NB4 (cell line): ENCODE measurements around the gene TOM1L2.
A peak's percentile ranks its signal among the peaks of the same experiment; 100 is the strongest.

Experiments
- DNase-seq: peaks from one replicate; pipeline ENCODE4 v3.0.0; 2010; ENCODE audit warnings: low read depth
- H3K4me3 ChIP-seq: one replicate; pipeline ENCODE4 v1.5.1; 2011; ENCODE audit warnings: mild to moderate bottlenecking, low read depth, low read length, moderate library complexity
- MYC ChIP-seq: IDR thresholded peaks from 2 replicates; pipeline ENCODE4 v1.6.1; 2011; ENCODE audit warnings: low read depth, low read length
- POLR2A ChIP-seq: IDR thresholded peaks from 2 replicates; pipeline ENCODE4 v1.6.1; 2011; ENCODE audit warnings: mild to moderate bottlenecking; ENCODE audit not compliant: insufficient read length; ENCODE audit errors: extremely low read depth
- TF ChIP-seq, protein P1 (sequence below): IDR thresholded peaks from one replicate; pipeline ENCODE4 v1.5.1; 2012; ENCODE audit warnings: low read depth, low read length
- TF ChIP-seq, protein P2 (sequence below): IDR thresholded peaks from 2 replicates; pipeline ENCODE4 v1.6.1; 2011; ENCODE audit warnings: low read depth, low read length

The TOM1L2 gene

DNA sequence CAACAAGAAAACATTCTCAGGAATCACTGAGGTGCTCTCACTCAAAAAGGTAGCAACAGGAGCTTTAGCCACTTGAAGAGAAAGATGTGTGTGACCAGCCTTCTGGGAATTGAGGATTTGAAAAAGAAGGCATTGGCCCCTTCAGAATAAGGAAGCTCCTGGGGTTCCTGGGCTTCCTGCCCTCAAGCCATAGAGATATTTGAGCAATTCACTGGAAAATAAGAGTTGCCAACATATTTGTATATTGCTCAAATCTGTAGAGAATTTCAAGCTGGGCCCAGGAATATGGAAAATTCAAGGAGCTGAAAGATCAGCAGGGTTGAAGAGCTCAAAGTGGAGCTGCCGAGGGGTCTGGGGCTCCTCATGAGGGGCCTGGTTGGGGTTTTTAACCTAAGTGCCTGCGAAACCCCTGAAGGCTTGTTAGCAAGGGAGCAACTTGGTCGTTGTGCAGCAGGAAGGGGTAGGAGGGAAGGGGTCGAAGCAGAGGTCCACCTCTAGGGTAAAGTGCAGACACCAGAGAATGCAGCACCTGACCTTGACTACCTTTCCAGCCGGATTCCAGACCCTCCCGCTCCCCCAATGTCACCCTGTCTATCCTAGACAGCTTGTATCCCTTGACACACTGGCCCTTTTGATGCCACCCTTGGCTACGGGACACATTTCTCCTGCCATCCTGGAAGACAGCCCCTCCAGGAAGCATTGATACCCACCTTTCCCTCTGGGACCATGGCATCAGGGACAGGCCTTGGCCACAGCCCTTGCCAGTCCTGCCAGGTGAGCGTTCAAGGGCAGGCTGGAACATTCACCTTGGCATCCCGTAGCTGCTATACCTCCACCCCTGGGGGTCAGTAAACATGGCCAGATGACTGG, 67.8 kb downstream of the TOM1L2 start:
- no peak for TF ChIP-seq MYC
- no peak for TF ChIP-seq POLR2A
- TF ChIP-seq, protein P1, sequence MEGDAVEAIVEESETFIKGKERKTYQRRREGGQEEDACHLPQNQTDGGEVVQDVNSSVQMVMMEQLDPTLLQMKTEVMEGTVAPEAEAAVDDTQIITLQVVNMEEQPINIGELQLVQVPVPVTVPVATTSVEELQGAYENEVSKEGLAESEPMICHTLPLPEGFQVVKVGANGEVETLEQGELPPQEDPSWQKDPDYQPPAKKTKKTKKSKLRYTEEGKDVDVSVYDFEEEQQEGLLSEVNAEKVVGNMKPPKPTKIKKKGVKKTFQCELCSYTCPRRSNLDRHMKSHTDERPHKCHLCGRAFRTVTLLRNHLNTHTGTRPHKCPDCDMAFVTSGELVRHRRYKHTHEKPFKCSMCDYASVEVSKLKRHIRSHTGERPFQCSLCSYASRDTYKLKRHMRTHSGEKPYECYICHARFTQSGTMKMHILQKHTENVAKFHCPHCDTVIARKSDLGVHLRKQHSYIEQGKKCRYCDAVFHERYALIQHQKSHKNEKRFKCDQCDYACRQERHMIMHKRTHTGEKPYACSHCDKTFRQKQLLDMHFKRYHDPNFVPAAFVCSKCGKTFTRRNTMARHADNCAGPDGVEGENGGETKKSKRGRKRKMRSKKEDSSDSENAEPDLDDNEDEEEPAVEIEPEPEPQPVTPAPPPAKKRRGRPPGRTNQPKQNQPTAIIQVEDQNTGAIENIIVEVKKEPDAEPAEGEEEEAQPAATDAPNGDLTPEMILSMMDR: no peak
- TF ChIP-seq, protein P2, sequence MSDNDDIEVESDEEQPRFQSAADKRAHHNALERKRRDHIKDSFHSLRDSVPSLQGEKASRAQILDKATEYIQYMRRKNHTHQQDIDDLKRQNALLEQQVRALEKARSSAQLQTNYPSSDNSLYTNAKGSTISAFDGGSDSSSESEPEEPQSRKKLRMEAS: no peak
- DNase-seq: no peak
- no peak overlapping the region for H3K4me3 ChIP-seq

DNA sequence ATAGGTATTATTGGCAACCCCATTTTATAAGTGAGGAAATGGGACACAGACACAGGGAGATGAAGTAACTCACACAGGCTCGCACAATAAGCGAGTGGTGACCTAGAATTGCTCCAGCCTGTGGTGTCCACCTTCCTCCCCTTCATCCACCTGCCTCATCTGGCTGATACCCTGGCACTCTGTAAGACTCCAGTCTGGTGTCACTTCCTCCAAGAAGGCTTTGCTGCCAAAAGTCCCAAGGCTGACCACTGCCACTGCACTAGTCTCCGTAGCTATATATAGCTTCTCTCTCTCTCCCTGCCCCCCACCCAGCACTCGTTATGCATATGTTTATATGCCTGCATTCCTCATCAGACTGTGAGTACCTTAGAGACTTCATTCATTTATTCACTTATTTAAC, 69.3 kb downstream of the TOM1L2 start:
- DNase-seq: no peak
- TF ChIP-seq, protein P1: no peak
- TF ChIP-seq, protein P2: no peak
- TF ChIP-seq POLR2A: no peak
- no peak for TF ChIP-seq MYC
- H3K4me3 ChIP-seq: no peak overlapping the region

DNA sequence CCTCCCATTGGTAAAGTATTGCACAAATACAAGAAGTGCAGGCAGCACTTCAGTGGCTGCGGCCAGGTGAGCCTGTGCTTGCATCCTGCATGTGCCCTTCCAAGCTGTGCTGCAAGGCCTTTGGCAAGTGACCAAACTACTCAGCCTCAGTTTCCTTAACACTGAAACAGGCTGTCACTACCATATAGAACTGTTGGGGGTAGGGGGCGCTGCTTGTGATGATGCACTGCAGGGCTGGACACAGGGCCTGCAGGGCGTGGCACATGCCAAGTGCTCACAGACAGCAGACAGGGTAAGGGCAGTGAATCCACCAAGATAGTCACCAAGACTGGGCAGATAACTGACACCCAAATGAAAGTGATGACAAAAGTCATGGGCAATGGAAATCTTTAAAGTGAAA, 69.8 kb downstream of the TOM1L2 start:
- TF ChIP-seq MYC: no peak
- TF ChIP-seq, protein P1: peak; percentile 8
- DNase-seq: no peak
- no peak overlapping the region for H3K4me3 ChIP-seq

DNA sequence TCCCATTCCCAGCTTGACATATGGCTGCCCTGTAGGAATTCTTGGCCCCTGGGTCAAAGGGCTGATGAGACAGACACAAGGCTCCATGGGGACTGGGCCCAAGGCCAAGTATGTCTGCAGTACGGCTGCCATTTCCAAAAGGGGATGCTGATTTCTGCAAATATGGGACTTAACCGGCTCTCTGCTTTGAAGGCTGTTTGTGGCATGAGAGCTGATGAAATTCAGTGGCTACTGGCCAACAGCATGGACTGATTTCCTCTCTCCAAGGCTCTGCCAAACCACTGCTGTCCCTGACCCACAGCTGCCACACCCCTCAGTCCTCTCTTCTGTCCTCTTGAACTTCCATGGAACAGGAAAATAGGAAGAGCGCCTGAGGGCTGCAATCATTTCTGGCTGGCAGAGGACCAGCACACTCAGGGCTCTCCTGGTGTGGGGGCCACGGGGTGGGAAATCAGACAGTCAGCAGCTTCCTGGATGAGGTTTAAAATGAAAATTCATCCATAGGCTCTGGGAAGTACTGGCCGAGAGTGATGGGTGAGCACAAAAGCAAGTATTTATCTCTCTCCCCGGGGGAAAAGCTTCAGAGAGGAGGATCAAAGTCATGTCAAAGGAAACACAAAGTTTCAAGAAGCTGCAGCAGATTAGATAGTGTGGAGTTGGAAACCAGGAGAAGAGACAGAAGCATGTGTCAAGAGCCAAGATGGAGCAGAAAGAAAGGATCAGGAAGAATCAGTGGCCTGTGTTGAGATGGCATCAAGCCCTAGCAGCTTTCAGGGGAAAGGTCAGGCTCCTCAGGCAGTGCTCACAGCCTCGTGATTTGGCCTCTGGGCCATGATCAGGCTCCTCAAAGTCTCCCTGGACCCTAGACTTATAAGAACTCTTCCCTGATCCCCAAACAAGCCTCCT, 71.3 kb downstream of the TOM1L2 start:
- H3K4me3 ChIP-seq: no peak overlapping the region
- TF ChIP-seq, protein P2: no peak
- TF ChIP-seq, protein P1: no peak
- TF ChIP-seq POLR2A (no peak), MYC (no peak)
- no peak for DNase-seq

DNA sequence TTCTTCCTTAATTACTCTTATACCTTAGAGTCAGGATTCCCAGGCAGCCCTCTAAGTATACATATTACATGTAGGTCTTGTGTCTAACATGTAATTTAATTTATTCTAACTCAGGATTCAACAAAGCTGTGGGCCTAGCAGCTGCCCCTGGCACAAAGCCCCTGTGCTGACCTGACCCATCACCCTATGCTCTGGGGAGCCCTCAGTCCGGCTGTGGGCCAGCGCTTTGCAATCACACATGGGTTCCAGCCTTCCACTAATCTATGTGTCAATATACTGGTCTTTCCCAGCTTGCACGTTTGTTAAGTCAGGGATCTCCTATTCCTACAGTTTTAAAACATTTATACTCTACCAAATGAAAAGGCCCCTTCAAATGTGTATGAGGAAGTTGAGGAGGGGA, 72.7 kb downstream of the TOM1L2 start:
- no peak overlapping the region for H3K4me3 ChIP-seq
- DNase-seq: no peak
- TF ChIP-seq POLR2A (no peak), MYC (no peak)
- TF ChIP-seq, protein P2: no peak
- TF ChIP-seq, protein P1: no peak
